ENCODE results near the gene CPSF7.

- TF ChIP-seq POLR2AphosphoS5 (IDR thresholded peaks at IDR 0.05; ENCODE audit: low read depth, low read length) (no peak), POLR2A (IDR thresholded peaks at IDR 0.05; ENCODE audit: low read depth, low read length) (no peak), TAF1 (IDR thresholded peaks at IDR 0.05; ENCODE audit: borderline replicate concordance, low read depth, low read length) (no peak)
These were observed 12.8 kb upstream of the CPSF7 start for GRCh38 chr11:61442616-61443015.

All from GM12892 (cell line).